Measurements from ENCODE around the gene CDH16. TPM values are rescaled to one million over a fixed set of nuclear protein-coding genes. Genes with fewer than 3 reads are reported as not detected.

Gene CDH16
- total RNA-seq, 1 donor from 2014 or later: not detected

DNA sequence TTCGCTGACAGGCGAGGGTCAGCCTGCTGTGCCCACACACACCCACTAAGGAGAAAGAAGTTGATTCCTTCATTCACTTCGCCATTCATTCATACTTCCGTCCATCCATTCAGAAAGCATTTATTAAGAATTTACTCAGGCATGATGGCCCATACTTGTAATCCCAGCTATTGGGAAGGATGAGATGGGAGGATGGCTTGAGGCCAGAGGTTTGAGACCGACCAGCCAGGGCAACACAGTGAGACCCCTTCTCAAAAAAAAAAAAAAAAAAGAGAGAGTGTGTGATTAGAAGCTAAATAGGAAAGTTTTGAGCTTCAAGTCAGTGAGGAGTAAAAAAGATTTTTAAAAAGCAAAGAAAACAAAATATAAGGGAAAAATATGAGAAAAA is 25.4 kb upstream of the CDH16 start:
- intact Hi-C loops (cut with DNase I): no loop called here
- H3K36me3 ChIP-seq: peaks cover 48% of the 10 kb centered on the region
- DNase-seq: no peak
- no peak for ATAC-seq
- H3K4me3 ChIP-seq: no peak overlapping the region
- TF ChIP-seq, protein P1, sequence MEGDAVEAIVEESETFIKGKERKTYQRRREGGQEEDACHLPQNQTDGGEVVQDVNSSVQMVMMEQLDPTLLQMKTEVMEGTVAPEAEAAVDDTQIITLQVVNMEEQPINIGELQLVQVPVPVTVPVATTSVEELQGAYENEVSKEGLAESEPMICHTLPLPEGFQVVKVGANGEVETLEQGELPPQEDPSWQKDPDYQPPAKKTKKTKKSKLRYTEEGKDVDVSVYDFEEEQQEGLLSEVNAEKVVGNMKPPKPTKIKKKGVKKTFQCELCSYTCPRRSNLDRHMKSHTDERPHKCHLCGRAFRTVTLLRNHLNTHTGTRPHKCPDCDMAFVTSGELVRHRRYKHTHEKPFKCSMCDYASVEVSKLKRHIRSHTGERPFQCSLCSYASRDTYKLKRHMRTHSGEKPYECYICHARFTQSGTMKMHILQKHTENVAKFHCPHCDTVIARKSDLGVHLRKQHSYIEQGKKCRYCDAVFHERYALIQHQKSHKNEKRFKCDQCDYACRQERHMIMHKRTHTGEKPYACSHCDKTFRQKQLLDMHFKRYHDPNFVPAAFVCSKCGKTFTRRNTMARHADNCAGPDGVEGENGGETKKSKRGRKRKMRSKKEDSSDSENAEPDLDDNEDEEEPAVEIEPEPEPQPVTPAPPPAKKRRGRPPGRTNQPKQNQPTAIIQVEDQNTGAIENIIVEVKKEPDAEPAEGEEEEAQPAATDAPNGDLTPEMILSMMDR (IDR thresholded peaks at IDR 0.05): no peak
- H3K27ac ChIP-seq: no peak overlapping the region
- peaks cover 10% of the 10 kb centered on the region for H3K4me1 ChIP-seq
- no peaks in the 10 kb centered on the region for H3K9me3 ChIP-seq
- H3K27me3 ChIP-seq: peaks cover 5% of the 10 kb centered on the region

GRCh38 chr16:66943426-66944053 is 24.9 kb upstream of the CDH16 start:
- Histone ChIP-seq H3K9me3 (no peaks in the 10 kb centered on the region), H3K4me1 (peaks cover 6% of the 10 kb centered on the region), H3K27ac (no peak overlapping the region), H3K4me3 (no peak overlapping the region), H3K36me3 (peaks cover 54% of the 10 kb centered on the region), H3K27me3 (no peaks in the 10 kb centered on the region)
- TF ChIP-seq, protein P1 (IDR thresholded peaks at IDR 0.05): no peak
- no peak for DNase-seq
- intact Hi-C loops (cut with DNase I): no loop called here
- no peak for ATAC-seq

- Histone ChIP-seq H3K36me3 (peaks cover 59% of the 10 kb centered on the region), H3K4me3 (no peak overlapping the region)
- intact Hi-C loops (cut with DNase I): no loop called here
Observed at GRCh38 chr16:66942981-66943380, 24.3 kb upstream of the CDH16 start.

DNA sequence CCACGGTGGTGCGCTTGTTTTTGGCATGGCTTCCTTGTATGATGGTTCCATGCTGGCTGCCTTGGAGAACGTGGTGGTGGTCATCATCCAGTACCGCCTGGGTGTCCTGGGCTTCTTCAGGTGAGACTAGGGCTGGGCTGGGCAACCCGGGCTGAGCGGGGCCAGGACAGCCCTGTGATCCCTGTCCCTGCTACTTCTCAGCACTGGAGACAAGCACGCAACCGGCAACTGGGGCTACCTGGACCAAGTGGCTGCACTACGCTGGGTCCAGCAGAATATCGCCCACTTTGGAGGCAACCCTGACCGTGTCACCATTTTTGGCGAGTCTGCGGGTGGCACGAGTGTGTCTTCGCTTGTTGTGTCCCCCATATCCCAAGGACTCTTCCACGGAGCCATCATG is 21.6 kb upstream of the CDH16 start:
- Histone ChIP-seq H3K36me3 (peaks cover 59% of the 10 kb centered on the region), H3K27me3 (no peaks in the 10 kb centered on the region), H3K9me3 (no peaks in the 10 kb centered on the region), H3K4me3 (no peak overlapping the region), H3K27ac (no peak overlapping the region), H3K4me1 (peaks cover 17% of the 10 kb centered on the region)
- no peak for DNase-seq
- TF ChIP-seq, protein P1 (IDR thresholded peaks at IDR 0.05): no peak
- intact Hi-C loops (cut with DNase I): no loop called here
- no peak for ATAC-seq

More at GRCh38 chr16:66942981-66943380, 24.3 kb upstream of the CDH16 start:
- H3K4me1 ChIP-seq: peaks cover 4% of the 10 kb centered on the region
- TF ChIP-seq, protein P1 (IDR thresholded peaks at IDR 0.05): no peak
- H3K27me3 ChIP-seq: no peaks in the 10 kb centered on the region
- no peaks in the 10 kb centered on the region for H3K9me3 ChIP-seq
- ATAC-seq (no peak), DNase-seq (no peak)
- no peak overlapping the region for H3K27ac ChIP-seq

DNA sequence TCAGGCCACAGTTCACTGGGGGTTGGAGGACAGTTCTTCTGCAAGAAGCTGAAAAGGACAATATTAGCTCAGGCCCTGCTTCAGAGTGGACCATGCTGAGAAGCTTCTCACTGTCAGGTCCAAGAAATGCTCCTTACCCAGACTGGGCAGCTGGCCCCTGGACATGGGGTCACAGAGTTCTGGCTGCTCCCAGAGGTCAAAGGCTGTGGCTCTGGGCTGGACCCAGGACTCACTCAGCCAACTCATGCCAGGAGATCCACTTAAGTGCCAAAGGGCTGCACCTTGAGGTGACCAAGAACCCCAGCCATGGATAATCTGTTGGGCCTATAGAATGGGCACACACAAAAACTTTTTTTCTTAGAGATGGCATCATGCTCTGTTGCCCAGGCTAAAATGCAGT is 20.7 kb upstream of the CDH16 start:
- Histone ChIP-seq H3K4me1 (peaks cover 17% of the 10 kb centered on the region), H3K27ac (no peak overlapping the region), H3K36me3 (peaks cover 59% of the 10 kb centered on the region), H3K27me3 (no peaks in the 10 kb centered on the region), H3K4me3 (no peak overlapping the region), H3K9me3 (no peaks in the 10 kb centered on the region)
- TF ChIP-seq, protein P1 (IDR thresholded peaks at IDR 0.05): no peak
- DNase-seq (no peak), ATAC-seq (no peak)
- intact Hi-C loops (cut with DNase I): no loop called here

Measured in upper lobe of right lung (tissue), 1 donor.